HEK293 (cell line): ENCODE data around the gene LGALS9C.
"Not testable (repeated sequence)": the region's sequence is repeated elsewhere in the genome, so short reads cannot be mapped to it uniquely, and the experiment has no call there.

Experiments
- BCL11A ChIP-seq: fragments of 450-650 bp; formaldehyde crosslinking; IDR thresholded peaks from 2 replicates; pipeline ENCODE4 v1.5.1; 2016; ENCODE audit warnings: low read depth, missing biosample characterization, missing genetic modification characterization
- SP2 ChIP-seq: fragments of 450-650 bp; formaldehyde crosslinking; IDR thresholded peaks from 2 replicates; pipeline ENCODE4 v1.5.1; 2016; ENCODE audit warnings: missing biosample characterization, missing genetic modification characterization
- ZNF132 ChIP-seq: fragments of 450-650 bp; formaldehyde crosslinking; IDR thresholded peaks from 2 replicates; pipeline ENCODE4 v1.5.1; 2017; ENCODE audit warnings: missing biosample characterization, missing genetic modification characterization, borderline replicate concordance
- ZNF140 ChIP-seq: fragments of 450-650 bp; formaldehyde crosslinking; IDR thresholded peaks from 2 replicates; pipeline ENCODE4 v1.5.1; 2016; ENCODE audit warnings: missing biosample characterization, missing genetic modification characterization
- ZNF184 ChIP-seq: fragments of 450-650 bp; IDR thresholded peaks from 2 replicates; pipeline ENCODE4 v1.5.1; 2018; ENCODE audit warnings: missing biosample characterization, mild to moderate bottlenecking, missing genetic modification characterization
- ZNF274 ChIP-seq, 2 experiments: fragments of 200-500 bp in 1 of 2; fragments of 450-650 bp in 1 of 2; sonication (Bioruptor generic) in 1 of 2; formaldehyde crosslinking in 1 of 2; IDR thresholded peaks; 2 replicates each; pipeline versions ENCODE4 v1.5.1 to v1.6.1; 2014 to 2016; ENCODE audit warnings: borderline replicate concordance in 1 of 2, inconsistent platforms in 1 of 2, low read length in 1 of 2, missing biosample characterization in 1 of 2, missing genetic modification characterization in 1 of 2
- ZNF302 ChIP-seq: fragments of 450-650 bp; formaldehyde crosslinking; IDR thresholded peaks from 2 replicates; pipeline ENCODE4 v1.5.1; 2016; ENCODE audit warnings: missing biosample characterization, missing genetic modification characterization, low read depth
- ZNF416 ChIP-seq: fragments of 450-650 bp; formaldehyde crosslinking; IDR thresholded peaks from 2 replicates; pipeline ENCODE4 v1.5.1; 2016; ENCODE audit warnings: missing biosample characterization, missing genetic modification characterization
- ZNF558 ChIP-seq: fragments of 450-650 bp; formaldehyde crosslinking; IDR thresholded peaks from 2 replicates; pipeline ENCODE4 v1.5.1; 2016; ENCODE audit warnings: missing biosample characterization, missing genetic modification characterization
- TF ChIP-seq, protein P1 (sequence below): fragments of 450-650 bp; formaldehyde crosslinking; IDR thresholded peaks from 2 replicates; pipeline ENCODE4 v1.5.1; 2016; ENCODE audit warnings: missing biosample characterization, missing genetic modification characterization
- TF ChIP-seq, protein P2 (sequence below): fragments of 450-650 bp; formaldehyde crosslinking; IDR thresholded peaks from 2 replicates; pipeline ENCODE4 v1.5.1; 2016; ENCODE audit warnings: missing biosample characterization, missing genetic modification characterization

DNA sequence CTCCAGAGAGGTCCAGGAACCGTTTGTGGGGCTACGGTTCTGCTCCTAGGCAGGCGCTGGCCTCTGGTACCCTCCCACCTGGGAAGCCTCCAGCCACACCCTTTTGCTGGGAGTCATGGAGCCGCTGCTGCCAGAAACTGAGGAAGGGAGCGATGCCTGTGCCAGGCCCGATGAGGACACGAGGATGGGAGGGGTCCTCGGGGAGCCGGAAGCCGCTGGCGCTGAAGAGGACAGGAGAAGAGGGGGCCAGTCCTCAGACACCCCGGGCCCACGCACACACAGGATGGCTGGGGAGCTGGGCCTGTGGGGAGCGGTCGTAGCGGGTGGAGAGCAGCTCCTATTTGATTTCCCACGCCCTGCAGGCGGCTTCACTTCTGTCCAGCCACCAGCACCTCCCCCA lies 24.2 kb downstream of the LGALS9C start:
- TF ChIP-seq, protein P1, sequence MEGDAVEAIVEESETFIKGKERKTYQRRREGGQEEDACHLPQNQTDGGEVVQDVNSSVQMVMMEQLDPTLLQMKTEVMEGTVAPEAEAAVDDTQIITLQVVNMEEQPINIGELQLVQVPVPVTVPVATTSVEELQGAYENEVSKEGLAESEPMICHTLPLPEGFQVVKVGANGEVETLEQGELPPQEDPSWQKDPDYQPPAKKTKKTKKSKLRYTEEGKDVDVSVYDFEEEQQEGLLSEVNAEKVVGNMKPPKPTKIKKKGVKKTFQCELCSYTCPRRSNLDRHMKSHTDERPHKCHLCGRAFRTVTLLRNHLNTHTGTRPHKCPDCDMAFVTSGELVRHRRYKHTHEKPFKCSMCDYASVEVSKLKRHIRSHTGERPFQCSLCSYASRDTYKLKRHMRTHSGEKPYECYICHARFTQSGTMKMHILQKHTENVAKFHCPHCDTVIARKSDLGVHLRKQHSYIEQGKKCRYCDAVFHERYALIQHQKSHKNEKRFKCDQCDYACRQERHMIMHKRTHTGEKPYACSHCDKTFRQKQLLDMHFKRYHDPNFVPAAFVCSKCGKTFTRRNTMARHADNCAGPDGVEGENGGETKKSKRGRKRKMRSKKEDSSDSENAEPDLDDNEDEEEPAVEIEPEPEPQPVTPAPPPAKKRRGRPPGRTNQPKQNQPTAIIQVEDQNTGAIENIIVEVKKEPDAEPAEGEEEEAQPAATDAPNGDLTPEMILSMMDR: not testable (repeated sequence)
- not testable (repeated sequence) for TF ChIP-seq BCL11A (tag by site-specific recombination); ZNF416 (tag by site-specific recombination); ZNF132 (tag by site-specific recombination); ZNF184 (tag by site-specific recombination); ZNF274 (IDR thresholded peaks at IDR 0.05; ENCODE audit: low read length); ZNF274 (tag by site-specific recombination; IDR thresholded peaks at IDR 0.05; ENCODE audit: borderline replicate concordance); ZNF302 (tag by site-specific recombination); ZNF140; ZNF558 (tag by site-specific recombination); SP2 (tag by site-specific recombination)
- TF ChIP-seq, protein P2, sequence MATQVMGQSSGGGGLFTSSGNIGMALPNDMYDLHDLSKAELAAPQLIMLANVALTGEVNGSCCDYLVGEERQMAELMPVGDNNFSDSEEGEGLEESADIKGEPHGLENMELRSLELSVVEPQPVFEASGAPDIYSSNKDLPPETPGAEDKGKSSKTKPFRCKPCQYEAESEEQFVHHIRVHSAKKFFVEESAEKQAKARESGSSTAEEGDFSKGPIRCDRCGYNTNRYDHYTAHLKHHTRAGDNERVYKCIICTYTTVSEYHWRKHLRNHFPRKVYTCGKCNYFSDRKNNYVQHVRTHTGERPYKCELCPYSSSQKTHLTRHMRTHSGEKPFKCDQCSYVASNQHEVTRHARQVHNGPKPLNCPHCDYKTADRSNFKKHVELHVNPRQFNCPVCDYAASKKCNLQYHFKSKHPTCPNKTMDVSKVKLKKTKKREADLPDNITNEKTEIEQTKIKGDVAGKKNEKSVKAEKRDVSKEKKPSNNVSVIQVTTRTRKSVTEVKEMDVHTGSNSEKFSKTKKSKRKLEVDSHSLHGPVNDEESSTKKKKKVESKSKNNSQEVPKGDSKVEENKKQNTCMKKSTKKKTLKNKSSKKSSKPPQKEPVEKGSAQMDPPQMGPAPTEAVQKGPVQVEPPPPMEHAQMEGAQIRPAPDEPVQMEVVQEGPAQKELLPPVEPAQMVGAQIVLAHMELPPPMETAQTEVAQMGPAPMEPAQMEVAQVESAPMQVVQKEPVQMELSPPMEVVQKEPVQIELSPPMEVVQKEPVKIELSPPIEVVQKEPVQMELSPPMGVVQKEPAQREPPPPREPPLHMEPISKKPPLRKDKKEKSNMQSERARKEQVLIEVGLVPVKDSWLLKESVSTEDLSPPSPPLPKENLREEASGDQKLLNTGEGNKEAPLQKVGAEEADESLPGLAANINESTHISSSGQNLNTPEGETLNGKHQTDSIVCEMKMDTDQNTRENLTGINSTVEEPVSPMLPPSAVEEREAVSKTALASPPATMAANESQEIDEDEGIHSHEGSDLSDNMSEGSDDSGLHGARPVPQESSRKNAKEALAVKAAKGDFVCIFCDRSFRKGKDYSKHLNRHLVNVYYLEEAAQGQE (tag by site-specific recombination): not testable (repeated sequence)
